GM13977 (cell line): ENCODE results near the gene TAX1BP3.
A peak's percentile ranks its signal among the peaks of the same experiment; 100 is the strongest.

Experiments used
- DNase-seq: peaks from one replicate; pipeline ENCODE4 v3.0.0; 2012; ENCODE audit warnings: low spot score
- in situ Hi-C: fragments of 300-500 bp; cut with MboI; formaldehyde crosslinking; loops from one replicate; pipeline ENCODE4 v1.12.0; 2022; ENCODE audit warnings: low sequenced_read_pairs, low pct_unique_long_range_greater_than_20kb, mixed read lengths, inconsistent platforms; ENCODE audit not compliant: unreplicated experiment
- TF ChIP-seq, protein P1 (sequence below): IDR thresholded peaks from 2 replicates; pipeline ENCODE4 v1.5.1; 2012; ENCODE audit warnings: mild to moderate bottlenecking, control low read depth; ENCODE audit not compliant: insufficient read depth; ENCODE audit errors: extremely low read depth, missing control alignments

The TAX1BP3 gene

DNA sequence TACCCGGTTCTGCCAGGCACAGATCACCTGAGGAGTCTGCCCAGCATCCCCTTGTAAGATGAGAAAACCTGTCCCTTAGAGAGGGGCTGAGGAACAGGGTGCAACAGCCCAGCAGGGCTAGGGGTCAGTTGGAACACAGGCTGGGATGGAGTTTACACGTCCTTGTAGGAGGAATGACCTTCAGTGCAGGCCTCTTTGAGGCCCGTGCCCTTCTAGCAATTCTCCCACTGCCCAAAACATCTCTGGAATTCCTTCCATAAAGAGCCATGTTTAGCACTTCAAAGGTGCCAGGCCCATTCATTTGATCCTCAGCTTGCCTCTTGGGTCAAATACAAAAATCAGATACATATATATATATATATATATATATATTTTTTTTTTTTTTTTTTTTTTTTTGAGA, 27.4 kb downstream of the TAX1BP3 start:
- DNase-seq: no peak
- TF ChIP-seq, protein P1, sequence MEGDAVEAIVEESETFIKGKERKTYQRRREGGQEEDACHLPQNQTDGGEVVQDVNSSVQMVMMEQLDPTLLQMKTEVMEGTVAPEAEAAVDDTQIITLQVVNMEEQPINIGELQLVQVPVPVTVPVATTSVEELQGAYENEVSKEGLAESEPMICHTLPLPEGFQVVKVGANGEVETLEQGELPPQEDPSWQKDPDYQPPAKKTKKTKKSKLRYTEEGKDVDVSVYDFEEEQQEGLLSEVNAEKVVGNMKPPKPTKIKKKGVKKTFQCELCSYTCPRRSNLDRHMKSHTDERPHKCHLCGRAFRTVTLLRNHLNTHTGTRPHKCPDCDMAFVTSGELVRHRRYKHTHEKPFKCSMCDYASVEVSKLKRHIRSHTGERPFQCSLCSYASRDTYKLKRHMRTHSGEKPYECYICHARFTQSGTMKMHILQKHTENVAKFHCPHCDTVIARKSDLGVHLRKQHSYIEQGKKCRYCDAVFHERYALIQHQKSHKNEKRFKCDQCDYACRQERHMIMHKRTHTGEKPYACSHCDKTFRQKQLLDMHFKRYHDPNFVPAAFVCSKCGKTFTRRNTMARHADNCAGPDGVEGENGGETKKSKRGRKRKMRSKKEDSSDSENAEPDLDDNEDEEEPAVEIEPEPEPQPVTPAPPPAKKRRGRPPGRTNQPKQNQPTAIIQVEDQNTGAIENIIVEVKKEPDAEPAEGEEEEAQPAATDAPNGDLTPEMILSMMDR: no peak
- in situ Hi-C loops: no loop called here

DNA sequence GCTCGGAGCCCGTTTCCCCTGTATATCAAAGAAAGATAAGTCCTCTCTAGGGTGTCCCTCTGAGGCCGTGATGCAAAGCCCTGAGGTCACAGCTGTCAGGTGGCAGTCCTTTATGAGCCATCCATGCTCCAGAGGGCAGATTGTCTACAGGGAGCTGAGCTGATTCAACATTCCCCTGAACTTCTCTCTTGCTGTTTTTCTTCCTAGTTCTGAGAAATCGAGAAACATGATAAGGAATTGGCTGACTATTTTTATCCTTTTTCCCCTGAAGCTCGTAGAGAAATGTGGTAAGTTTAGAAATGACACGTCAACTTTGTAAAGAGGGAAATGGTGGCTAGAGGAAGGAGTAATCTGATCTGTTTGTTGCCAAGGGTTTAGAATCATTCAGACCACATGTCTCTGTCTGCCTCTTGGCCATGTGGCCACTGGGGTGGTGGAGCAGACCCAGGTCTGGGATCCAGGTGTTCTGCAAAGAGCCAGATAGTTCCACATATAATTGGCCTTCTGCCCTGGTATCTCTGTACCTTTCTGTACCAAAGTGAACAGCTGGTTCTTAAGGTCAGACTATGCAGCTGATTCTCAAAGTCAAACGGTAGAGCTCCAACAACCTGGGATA, 28.3 kb downstream of the TAX1BP3 start:
- in situ Hi-C loops: no loop called here
- no peak for DNase-seq
- TF ChIP-seq, protein P1: no peak

DNA sequence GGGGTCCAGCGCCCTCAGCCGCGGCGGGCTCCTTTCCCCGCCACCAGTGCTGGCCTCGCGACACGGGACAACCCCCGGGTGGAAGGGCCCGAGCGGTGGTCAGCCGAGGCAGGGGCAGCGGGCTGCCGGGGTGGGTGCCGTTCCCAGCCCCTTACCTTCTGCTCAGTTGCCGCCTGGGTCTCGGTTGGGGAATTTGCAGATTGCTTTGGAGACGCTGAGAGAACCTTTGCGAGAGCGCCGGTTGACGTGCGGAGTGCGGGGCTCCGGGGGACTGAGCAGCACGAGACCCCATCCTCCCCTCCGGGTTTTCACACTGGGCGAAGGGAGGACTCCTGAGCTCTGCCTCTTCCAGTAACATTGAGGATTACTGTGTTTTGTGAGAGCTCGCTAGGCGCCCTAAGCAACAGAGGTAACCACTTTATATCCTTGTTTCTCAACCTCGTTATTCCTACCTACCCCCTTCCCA, 31.4 kb downstream of the TAX1BP3 start:
- peak; percentile 33 for DNase-seq
- TF ChIP-seq, protein P1: no peak
- in situ Hi-C loops: no loop called here

DNA sequence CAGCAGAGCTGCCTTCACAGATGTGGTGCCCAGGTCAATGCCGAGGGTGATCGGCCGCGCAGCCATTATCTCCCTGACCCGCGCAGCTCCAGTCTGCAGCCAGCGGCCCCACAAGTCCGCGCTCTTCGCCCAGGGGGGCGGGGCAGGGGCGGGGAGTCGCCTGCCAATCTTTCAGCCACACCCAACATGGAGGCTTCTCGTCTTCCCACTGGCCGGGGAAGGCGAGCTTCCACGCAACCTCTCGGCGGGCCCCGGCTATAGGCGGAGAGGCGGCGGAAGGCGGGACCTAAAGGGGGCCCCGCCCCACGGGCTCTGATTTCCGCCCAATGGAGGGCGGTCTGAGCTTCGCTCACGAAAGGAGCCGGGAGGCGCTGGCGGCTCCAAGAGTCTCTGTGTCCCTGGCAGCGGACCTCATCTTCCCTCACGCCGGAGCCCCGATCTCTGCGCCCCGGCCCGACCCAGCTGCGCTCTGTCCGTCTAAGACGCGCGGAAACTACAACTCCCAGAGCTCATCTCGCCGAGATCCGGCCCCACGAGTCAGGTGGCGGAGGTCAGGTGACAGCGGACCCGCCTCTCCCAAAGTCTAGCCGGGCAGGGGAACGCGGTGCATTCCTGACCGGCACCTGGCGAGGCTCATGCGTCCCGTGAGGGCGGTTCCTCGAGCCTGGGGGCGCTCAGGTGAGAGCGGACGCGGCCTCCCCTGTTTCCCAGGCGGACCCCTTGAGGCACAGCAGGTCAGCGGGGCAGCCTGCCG, 32.0 kb downstream of the TAX1BP3 start, which contains the start of the genes CTNS and SHPK:
Gene CTNS (plus strand): TSS at position 607 of the 754 bp plus-strand sequence. CDS start 3,447 bp downstream, outside the sequence.
Gene SHPK (minus strand): TSS at position 97 of the 754 bp plus-strand sequence. CDS start 31 bp downstream, at position 66.
- TF ChIP-seq, protein P1: no peak
- DNase-seq: peak; percentile 99
- in situ Hi-C loops: no loop called here

DNA sequence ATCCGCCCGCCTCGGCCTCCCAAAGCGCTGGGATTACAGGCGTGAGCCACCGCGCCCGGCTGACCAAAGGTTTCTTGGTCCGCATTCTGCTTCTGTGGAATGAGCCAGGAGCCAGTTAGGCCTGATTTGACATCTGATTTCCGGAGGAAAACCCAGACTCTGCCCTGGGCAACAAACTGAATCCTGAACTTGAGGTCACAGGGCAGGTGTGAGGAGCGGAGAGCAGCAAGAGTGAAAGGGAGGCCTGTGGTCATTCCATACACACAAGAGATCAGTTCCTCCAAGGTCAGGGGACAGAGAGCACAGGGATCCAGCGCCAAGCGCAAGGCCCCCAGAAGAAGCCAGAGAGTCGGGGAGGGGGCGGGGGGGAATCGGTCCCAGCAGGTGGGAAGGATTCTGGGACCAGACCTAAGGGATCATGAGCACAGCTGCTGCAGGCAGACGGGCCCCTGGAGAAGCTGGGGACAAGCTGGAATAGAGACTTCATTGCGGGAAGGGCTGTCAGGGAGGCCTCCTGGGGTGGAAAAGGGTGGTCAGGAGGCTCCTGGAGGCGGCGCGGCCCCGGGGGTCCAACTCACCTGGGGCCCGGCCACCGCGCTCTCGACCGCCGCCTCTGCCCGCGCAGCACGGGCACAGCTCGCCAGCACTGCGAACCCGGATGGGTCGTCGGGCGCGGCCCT, 32.8 kb downstream of the TAX1BP3 start:
- DNase-seq: peak; percentile 36
- TF ChIP-seq, protein P1: no peak
- in situ Hi-C loops: no loop called here

DNA sequence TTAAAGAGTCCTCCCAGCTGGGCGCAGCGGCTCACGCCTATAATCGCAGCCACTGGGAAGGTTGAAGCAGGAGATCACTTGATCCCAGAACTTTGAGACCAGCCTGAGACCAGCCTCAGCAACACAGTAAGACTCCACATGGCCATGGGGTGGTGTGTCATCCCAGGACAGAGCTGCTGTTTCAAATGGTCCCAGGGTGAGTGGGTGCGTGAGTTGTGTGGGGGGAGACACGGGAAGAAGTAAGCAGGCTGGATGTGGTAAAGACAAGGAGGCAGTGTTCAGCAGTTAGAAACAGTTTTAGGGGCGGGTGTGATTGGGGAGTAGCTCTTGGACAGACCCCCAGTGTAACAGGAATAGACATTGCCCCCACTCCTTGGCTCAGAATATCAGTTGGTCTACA, 36.1 kb downstream of the TAX1BP3 start:
- in situ Hi-C loops: no loop called here
- no peak for DNase-seq
- TF ChIP-seq, protein P1: no peak
